Epithelial cell of esophagus (primary cell): ENCODE results near the gene ABCC5.
A peak's percentile ranks its signal among the peaks of the same experiment; 100 is the strongest.

Experiments used
- DNase-seq: peaks from one replicate; pipeline ENCODE4 v3.0.0; 2010; ENCODE audit warnings: low read depth
- H3K4me3 ChIP-seq: 2 replicates; pipeline ENCODE4 v1.5.1; 2011; ENCODE audit warnings: mild to moderate bottlenecking, low read length, control low read depth
- TF ChIP-seq, protein P1 (sequence below): IDR thresholded peaks from 2 replicates; pipeline ENCODE4 v1.5.1; 2011; ENCODE audit warnings: low read depth, mild to moderate bottlenecking, low read length, control low read depth, inconsistent platforms; ENCODE audit not compliant: insufficient read depth; ENCODE audit errors: missing control alignments

The ABCC5 gene

DNA sequence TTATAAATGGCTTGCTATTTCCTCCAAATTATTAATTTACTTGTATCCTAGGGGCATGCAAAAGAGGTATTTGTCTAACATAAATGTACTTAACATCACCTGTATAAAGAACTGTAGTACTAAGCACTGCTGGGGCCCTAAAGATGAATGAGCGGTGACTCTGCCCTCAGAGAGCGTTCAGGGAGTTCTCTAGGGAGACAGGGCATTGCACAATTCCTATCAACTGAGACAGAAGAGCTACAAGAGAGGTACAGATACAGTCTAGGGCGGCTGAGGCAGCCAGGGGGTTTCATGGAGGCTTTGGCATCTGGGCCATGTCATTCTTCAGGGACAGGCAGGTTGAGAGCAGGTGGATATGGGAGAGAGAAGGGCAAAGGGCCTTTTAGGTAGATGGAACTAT is 93.1 kb downstream of the ABCC5 start:
- H3K4me3 ChIP-seq = no peak overlapping the region
- TF ChIP-seq, protein P1, sequence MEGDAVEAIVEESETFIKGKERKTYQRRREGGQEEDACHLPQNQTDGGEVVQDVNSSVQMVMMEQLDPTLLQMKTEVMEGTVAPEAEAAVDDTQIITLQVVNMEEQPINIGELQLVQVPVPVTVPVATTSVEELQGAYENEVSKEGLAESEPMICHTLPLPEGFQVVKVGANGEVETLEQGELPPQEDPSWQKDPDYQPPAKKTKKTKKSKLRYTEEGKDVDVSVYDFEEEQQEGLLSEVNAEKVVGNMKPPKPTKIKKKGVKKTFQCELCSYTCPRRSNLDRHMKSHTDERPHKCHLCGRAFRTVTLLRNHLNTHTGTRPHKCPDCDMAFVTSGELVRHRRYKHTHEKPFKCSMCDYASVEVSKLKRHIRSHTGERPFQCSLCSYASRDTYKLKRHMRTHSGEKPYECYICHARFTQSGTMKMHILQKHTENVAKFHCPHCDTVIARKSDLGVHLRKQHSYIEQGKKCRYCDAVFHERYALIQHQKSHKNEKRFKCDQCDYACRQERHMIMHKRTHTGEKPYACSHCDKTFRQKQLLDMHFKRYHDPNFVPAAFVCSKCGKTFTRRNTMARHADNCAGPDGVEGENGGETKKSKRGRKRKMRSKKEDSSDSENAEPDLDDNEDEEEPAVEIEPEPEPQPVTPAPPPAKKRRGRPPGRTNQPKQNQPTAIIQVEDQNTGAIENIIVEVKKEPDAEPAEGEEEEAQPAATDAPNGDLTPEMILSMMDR = no peak
- peak; percentile 65 for DNase-seq

DNA sequence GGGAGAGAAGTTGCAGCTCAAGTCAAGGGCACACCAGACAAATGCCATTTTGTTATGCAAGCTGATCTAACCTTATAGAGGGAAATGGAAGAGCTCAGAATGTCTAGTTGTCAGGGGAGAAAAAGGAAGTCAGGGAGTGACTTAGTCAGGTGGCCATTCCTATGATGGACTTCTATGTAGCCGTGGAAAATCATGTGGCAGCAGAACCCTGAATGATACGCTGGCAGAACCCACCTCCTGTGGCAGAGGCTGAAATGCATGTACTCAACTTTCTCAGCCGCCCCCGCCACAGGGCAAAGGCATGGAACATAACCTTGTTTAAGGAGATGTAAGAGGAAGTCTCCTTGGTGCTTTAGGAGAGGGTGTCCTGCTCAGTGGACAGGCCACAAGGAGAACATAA is 95.3 kb downstream of the ABCC5 start:
- no peak for DNase-seq
- no peak overlapping the region for H3K4me3 ChIP-seq
- TF ChIP-seq, protein P1 = no peak

DNA sequence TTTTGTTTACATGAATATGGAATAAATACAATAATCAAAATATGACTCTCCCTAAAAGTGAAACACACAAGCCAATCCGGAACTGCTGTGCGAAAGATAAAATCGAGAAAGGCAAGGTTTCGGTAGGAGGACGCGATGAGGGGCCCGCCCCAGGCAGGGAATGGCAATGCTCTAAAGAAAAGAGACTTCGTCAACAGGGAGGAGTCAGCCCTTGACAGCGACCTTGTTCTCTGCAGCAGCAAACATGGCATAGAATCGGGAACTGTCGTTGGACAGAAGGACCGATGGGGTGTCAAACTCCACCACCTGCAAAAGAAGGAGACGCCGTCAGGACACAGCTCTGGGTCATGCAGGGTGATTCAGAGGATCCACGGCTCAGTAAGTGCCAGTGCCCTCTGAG is 96.6 kb downstream of the ABCC5 start:
- TF ChIP-seq, protein P1 = no peak
- H3K4me3 ChIP-seq = no peak overlapping the region
- DNase-seq = no peak

DNA sequence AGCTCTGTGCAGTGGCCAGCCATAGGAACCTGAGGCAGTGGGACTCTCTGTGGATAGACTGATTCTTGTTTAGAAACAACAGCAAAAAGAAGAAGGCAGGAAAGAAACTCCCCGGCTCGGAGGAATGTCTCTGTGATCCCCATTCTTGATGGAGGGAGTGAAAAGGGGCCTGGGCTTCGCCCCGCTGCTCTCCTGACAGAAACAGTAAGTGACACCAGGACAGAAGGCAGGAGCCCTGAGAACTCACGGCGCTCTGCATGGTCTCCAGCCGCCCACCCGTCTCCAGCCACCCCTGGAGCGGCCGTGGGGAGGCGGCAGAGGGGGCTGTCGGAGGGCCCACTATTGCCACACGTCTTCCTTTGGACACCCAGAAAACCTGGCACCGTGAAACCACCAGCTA is 97.3 kb downstream of the ABCC5 start:
- H3K4me3 ChIP-seq = no peak overlapping the region
- TF ChIP-seq, protein P1 = no peak
- no peak for DNase-seq

DNA sequence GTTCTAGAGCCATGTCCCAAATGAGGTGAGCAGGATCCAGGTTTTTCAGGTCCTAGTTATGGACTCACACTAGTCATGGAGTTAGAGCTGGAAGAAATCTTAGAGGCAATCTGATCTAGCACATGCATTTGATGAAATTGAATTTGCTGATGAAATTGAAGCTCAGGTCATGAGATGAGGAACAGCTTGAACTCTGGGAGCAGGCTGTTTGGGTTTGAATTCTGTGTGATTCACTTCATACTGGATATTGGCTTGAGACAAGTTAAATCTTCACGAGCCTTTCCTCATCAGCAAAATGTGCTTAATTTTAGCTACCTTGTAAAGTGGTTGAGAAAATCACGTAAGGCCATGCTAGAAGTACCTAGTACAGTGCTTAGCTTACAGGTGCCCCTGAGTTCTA is 99.5 kb downstream of the ABCC5 start:
- no peak for DNase-seq
- TF ChIP-seq, protein P1 = no peak
- H3K4me3 ChIP-seq = no peak overlapping the region

DNA sequence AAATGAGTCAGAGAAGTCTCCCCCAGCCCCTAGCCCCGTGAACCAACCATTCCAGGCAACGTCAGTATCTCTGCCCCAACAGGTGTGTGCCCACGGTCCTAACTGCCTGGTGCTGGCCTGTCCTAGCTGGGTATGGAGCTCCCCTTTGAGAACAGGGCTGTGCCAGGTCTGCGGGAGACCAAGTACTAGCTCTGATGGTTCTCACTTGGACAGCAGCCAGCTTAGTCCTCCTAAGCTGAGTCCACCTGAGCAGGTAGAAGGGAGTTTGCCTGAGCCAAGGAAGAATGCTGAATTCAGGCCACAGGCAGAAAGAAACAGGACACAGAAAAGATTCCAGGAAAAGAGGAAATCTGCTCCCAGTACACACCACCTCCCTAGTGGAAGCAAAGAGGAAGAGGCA is 99.9 kb downstream of the ABCC5 start:
- no peak for DNase-seq
- TF ChIP-seq, protein P1 = no peak
- H3K4me3 ChIP-seq = no peak overlapping the region

DNA sequence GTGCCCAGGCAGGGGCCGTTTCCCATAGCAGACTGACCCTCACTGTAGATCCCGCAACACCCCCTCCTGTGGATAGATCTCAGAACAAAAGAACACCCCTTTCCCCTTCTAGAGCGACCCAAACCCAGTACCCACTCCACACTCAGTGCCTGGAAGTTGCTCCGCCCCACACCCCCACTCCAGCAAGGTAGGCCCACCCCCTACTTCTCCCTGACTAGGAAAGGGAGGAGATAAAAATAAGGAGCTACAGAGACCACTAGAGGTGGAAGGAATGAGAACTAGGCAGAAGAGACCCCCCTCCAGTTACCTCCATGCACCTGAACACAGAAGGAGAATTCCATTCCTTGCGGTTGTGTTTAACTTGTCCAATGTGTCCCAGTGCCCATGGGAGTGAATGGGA is 102.8 kb downstream of the ABCC5 start:
- TF ChIP-seq, protein P1 = no peak

More for the DNA sequence above, 102.8 kb downstream of the ABCC5 start:
- no peak overlapping the region for H3K4me3 ChIP-seq
- DNase-seq = no peak
